ENCODE results near the gene FAM117A. TPM values are rescaled to one million over a fixed set of nuclear protein-coding genes. Genes with fewer than 3 reads are reported as not detected.

The FAM117A gene
- total and polyA plus RNA-seq, 2 of the 8 experiments (the other 6 are each of a cell fraction or from before 2014, with no cell fraction given) = 28.4 to 45.7 TPM

DNA sequence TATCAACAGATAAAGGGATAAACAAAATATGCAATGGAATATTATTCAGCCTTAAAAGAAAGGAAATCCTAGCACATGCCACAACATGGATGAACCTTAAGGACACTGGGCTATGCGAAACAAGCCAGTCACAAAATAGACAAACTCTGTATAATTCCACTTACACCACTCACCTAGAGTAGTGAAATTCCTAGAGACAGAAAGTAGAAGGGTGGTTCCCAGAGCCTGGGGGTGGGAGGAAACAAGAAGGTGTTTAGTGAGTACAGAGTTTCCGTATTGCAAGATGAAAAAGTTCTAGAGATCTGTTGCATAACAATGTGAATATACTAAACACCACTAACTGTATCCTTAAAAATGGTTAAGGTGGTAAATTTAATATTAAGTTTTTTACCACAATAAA lies 96.1 kb downstream of the FAM117A start:
- TF ChIP-seq EZH2 (IDR thresholded peaks at IDR 0.05; ENCODE audit: low read depth, low read length, severe bottlenecking) = no peak
- TF ChIP-seq RNF2 (IDR thresholded peaks at IDR 0.05; ENCODE audit: borderline replicate concordance, low read depth, low read length, missing control alignments, poor library complexity, severe bottlenecking) = no peak
- no peak for TF ChIP-seq TAF1 (IDR thresholded peaks at IDR 0.05; ENCODE audit: low read depth, low read length)
- no peak for TF ChIP-seq TCF12 (IDR thresholded peaks at IDR 0.05; ENCODE audit: low read depth, low read length)
- no peak for TF ChIP-seq KDM1A (IDR thresholded peaks at IDR 0.05; ENCODE audit: borderline replicate concordance, low read length)
- TF ChIP-seq SRF (IDR thresholded peaks at IDR 0.05; ENCODE audit: low read depth, low read length) = no peak
- no peak for TF ChIP-seq CTBP2 (IDR thresholded peaks at IDR 0.05; ENCODE audit: borderline replicate concordance, insufficient read depth, insufficient read length, low read length)
- no peak for TF ChIP-seq SIRT6 (IDR thresholded peaks at IDR 0.05; ENCODE audit: low read length)
- no peak overlapping the region for H3K9ac ChIP-seq (replicated peaks in 1 of 4; ENCODE audit: extremely low read depth in 1 of 4, low read depth in 3 of 4, low read length in 3 of 4)
- H3K4me2 ChIP-seq (ENCODE audit: insufficient read depth in 1 of 2, low read depth in 2 of 2, low read length in 2 of 2) = no peak overlapping the region
- no peak overlapping the region for H2AFZ ChIP-seq (ENCODE audit: low read length)
- FAIRE-seq = no peak
- no peak overlapping the region for H3K4ac ChIP-seq (replicated peaks; ENCODE audit: insufficient read length, low read depth, low read length)
- no peaks in the 10 kb centered on the region for H4K20me1 ChIP-seq (replicated peaks in 1 of 2; ENCODE audit: control insufficient read depth in 1 of 2, insufficient read depth in 2 of 2, low read length in 2 of 2)
- no peak overlapping the region for H2BK20ac ChIP-seq (ENCODE audit: low read length)
- H2BK5ac ChIP-seq (ENCODE audit: low read depth, low read length) = no peak overlapping the region
- H2BK12ac ChIP-seq (ENCODE audit: low read depth, low read length) = no peak overlapping the region
- H3K14ac ChIP-seq (ENCODE audit: insufficient read length) = no peak overlapping the region
- no peak overlapping the region for H3K56ac ChIP-seq (replicated peaks; ENCODE audit: insufficient read length, low read depth, low read length)
- no peak overlapping the region for H3K27ac ChIP-seq (ENCODE audit: low read depth, low read length)
- peaks cover 0 to 2% of the 10 kb centered on the region in 2 experiments; a peak in 2 of 4 replicates for H3K9me3 ChIP-seq (ENCODE audit: insufficient read depth in 2 of 2, low read depth in 1 of 2, low read length in 1 of 2)
- H3K18ac ChIP-seq (ENCODE audit: extremely low read depth, low read length) = no peak overlapping the region
- H3K23ac ChIP-seq (ENCODE audit: insufficient read length) = no peak overlapping the region
- no peaks in the 10 kb centered on the region for H3K23me2 ChIP-seq (ENCODE audit: low read depth, low read length)
- no peak overlapping the region for H4K91ac ChIP-seq (replicated peaks; ENCODE audit: insufficient read length, low read length)
- no peak overlapping the region for H2AK5ac ChIP-seq (ENCODE audit: low read depth, low read length)
- no peaks in the 10 kb centered on the region for H3K27me3 ChIP-seq (replicated peaks in 1 of 4; ENCODE audit: control insufficient read depth in 3 of 4, extremely low read depth in 1 of 4, insufficient read depth in 3 of 4, low read length in 3 of 4)
- H2BK120ac ChIP-seq (replicated peaks; ENCODE audit: low read depth, low read length) = no peak overlapping the region
- no peak overlapping the region for H3K4me3 ChIP-seq (ENCODE audit: extremely low read depth in 1 of 4, insufficient read depth in 2 of 4, low read depth in 3 of 4, low read length in 4 of 4)
- no peak for DNase-seq (ENCODE audit: low read depth in 1 of 2, low spot score in 2 of 2)
- CTCF ChIA-PET (ENCODE audit: partially characterized antibody) = no interaction called here
- POLR2A ChIA-PET (ENCODE audit: partially characterized antibody) = no interaction called here
- H3K4me1 ChIP-seq (replicated peaks in 1 of 4; ENCODE audit: control insufficient read depth in 3 of 4, insufficient read depth in 4 of 4, low read length in 3 of 4) = no peaks in the 10 kb centered on the region
- no peak overlapping the region for H2BK15ac ChIP-seq (ENCODE audit: low read length)
- no peak overlapping the region for H4K5ac ChIP-seq (ENCODE audit: insufficient read length, low read depth, low read length)
- no peak overlapping the region for H4K8ac ChIP-seq (ENCODE audit: extremely low read depth, insufficient read depth, low read length)
- H3K79me1 ChIP-seq (ENCODE audit: low read depth, low read length) = no peaks in the 10 kb centered on the region; the same call in none of the 2 replicates
- 93% methylated on average over 2 of the region's 2 CpGs; no CpG with 5 or more reads in 1 of the 2 experiments for WGBS, 2 experiments (ENCODE audit: extremely low coverage in 1 of 2, insufficient coverage in 1 of 2, insufficient read length in 1 of 2, insufficient replicate concordance in 2 of 2, low coverage in 1 of 2, low lambda C conversion rate in 2 of 2, missing lambda C conversion rate in 1 of 2)
- H3K79me2 ChIP-seq (ENCODE audit: control insufficient read depth in 1 of 2, insufficient read depth in 2 of 2, low read length in 2 of 2) = peaks cover 0 to 62% of the 10 kb centered on the region in 2 experiments; a peak in 2 of 4 replicates
- H3K36me3 ChIP-seq (ENCODE audit: control insufficient read depth in 2 of 4, insufficient read depth in 4 of 4, low read length in 3 of 4) = peaks cover 0 to 5% (median under 1%) of the 10 kb centered on the region in 4 experiments; a peak in 2 of 8 replicates

Data from H1 (cell line).